ENCODE data around the gene SYT11.
A peak's percentile ranks its signal among the peaks of the same experiment; 100 is the strongest.
"Not testable (repeated sequence)": the region's sequence is repeated elsewhere in the genome, so short reads cannot be mapped to it uniquely, and the experiment has no call there.

Gene SYT11, protein sequence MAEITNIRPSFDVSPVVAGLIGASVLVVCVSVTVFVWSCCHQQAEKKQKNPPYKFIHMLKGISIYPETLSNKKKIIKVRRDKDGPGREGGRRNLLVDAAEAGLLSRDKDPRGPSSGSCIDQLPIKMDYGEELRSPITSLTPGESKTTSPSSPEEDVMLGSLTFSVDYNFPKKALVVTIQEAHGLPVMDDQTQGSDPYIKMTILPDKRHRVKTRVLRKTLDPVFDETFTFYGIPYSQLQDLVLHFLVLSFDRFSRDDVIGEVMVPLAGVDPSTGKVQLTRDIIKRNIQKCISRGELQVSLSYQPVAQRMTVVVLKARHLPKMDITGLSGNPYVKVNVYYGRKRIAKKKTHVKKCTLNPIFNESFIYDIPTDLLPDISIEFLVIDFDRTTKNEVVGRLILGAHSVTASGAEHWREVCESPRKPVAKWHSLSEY

DNA sequence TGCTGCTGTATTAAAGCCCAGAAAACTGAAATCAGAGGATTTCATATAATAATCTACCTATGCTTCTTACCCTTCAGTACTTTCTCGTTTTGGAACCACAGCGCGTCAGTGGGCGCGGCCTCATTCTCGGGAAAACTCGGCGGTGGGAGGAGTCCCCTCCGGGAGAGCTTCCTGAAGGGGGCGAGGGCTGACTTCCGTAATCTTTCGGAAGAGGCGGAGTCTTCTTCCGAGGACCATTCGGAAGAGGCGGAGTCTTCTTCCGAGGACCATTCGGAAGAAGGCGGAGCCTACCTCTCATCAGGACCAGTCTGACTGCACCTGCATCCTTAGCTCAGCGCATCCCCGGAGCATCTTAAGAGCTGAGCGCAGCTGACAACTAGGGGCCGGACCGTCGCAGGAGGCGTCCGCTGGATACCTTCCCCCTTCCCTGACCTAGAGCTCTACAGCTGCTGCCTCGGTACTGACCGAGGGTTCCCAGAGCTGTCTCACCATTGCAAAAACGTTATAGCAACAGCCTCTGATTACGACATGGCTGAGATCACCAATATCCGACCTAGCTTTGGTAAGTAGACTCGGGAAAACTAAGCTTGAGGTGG, at the start of gene SYT11:
TSS of gene SYT11 (plus strand) at position 334 of the 596 bp plus-strand sequence. CDS start at position 529, 195 bp downstream.
- DNase-seq: peak; percentile 95

DNA sequence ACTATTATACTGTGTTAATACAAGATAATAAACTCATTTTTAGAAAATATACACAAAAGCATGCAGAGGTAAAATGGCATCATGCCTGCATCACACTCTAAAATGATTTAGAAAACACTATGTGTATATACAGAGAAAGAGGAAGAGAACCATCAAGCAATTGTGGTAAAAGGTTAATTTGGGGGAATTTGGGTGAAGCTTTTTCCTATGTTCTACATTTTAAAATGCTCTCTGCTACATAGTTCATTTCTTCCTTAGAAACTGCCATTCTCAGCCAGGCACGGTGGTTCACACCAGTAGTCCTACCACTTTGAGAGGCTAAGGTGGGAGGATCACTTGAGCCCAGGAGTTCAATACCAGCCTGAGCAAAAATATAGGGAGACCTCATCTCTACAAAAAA, 46.5 kb upstream of the SYT11 start:
- DNase-seq: no peak

DNA sequence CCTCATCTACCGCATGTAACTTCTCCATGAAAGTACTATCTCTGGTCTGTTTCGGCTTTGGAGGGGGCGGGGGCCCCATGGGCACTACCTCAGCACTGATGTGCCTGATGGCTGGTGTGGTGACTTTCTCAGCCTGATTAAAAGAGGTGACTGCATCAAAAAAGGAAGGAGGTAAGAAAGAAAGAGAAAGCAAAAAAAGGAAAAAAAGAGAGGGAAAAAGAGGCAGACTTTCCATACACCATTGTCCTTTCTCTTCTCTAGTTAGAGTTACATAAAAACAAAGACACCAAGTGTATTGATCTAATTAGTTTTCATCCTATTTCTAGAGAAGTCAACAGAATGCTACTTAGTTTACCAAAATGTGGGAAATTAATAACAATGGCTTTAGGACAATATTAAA, 45.7 kb upstream of the SYT11 start:
- DNase-seq: no peak

DNA sequence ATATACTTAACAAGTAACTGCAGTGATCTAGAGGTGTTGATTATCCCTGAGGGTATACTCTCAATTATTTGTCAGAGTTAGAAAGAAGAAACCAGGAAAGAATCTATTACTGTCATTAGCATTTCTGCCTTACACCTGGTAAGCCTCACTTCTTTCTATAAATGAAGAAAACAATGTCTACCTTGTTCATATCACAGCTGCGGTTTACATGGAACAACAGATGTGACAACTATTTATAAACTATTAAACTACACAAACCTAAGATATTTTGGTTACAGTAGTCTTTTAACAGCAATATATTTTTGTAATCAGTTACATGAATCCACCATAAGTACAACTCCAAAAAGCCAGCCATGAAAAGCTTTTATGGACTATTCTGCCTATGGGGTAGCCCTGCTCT, 43.0 kb upstream of the SYT11 start:
- DNase-seq: no peak

DNA sequence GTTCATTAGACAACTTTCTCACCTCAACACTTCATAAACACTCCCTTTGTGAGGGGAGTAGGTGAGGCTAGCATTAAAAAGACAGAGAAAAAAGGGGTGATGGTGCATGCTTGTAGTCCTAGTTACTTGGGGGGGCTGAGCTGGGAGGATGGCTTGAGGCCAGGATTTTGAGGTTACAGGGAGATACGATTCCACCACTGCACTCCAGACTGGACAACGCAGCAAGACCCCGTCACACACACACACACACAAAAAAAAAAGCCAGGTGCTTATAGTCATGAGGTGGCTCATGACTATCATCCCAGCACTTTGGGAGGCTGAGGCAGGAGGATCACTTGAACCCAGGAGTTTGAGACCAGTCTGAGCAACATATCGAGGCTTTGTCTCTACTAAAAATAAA, 31.9 kb upstream of the SYT11 start:
- DNase-seq: no peak

DNA sequence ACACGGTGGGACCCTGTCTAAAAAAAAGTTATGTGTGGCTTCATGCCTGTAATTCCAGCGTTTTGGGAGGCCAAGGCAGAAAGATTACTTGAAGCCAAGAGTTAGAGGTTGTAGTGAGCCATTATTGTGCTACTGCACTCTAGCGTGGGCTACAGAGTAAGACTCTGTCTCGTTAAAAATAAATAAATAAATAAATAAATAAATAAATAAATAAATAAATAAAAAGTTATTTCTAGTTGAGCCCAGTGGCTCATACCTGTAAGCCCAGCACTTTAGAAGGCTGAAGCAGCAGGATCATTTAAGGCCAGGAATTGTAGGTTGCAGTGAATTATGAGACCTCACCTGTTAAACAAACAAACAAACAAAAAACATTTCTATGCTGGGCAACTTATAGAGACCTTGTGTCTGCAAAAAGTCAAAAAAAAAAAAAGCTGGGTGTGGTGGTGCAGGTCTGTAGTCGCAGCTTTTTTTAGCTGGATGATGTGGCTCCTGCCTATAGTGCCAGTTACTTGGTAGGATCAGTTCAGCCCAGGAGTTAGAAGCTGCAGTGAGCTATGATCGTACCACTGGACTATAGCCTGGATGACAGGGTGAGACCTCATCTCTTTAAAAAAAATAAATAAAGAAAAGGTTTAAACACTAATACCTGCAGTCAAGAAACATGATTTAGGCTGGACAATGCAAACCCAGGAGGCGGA, 27.9 kb upstream of the SYT11 start:
- no peak for DNase-seq

DNA sequence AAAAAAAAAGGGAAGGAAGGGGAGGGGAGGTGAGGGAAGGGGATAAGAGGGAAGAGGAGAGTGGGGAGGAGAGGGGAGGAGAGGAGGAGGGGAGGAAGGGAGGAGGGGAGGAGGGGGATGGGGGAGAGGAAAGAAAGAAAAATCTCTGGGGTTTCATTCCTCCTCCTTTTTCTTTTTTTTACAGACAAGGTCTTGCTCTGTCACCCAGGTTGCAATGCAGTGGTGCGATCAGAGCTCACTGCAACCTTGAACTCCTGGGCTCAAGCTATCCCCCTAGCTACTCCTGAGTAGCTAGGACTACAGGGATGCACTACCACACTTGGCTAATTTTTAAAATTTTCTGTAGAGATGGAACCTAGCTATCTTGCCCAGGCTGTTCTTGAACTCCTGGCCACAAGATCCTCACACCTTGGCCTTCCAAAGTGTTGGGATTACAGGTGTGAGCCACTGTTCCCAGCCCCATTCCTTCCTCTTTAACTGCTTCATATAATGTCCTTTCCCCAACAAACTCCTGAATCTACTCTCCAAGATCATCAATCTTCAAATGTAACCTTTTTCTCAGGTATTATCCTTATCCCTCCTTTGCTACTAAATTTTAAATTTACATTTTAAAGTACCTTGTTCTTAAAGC, 25.6 kb upstream of the SYT11 start:
- no peak for DNase-seq

DNA sequence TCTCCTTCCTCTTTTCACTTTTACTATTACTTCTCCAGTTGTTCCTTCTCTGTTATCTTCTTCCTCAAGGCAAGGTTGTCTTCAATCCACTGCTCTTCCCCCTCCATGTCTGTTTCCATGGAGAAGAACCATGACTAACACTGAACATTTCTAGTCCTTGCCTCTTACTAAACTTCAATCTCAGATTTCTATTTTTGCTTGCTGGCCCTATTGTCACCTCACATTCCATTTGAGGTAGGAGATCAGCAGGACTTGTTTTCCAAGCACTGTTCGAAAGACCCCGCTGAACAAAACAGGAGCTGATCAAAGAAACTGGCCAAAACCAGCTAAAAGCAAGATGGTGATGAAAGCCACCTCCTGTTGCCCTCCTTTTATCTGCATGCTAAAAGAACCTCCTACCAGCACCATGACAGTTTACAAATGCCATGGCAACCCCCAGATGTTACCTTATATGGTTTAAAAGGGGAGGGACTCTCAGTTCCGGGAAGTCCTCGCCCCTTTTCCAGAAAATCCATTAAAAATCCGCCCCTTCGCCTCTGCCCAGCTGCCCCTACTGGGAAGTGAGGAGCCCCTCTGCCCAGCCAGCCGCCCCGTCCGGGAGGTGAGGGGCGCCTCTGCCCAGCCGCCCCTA, 25.0 kb upstream of the SYT11 start:
- no peak for DNase-seq

DNA sequence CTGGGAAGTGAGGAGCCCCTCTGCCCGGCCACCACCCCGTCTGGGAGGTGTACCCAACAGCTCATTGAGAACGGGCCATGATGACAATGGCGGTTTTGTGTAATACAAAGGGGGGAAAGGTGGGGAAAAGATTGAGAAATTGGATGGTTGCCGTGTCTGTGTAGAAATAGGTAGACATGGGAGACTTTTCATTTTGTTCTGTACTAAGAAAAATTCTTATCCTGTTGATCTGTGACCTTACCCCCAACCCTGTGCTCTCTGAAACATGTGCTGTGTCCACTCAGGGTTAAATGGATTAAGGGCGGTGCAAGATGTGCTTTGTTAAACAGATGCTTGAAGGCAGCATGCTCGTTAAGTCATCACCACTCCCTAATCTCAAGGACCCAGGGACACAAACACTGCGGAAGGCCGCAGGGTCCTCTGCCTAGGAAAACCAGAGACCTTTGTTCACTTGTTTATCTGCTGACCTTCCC, 24.4 kb upstream of the SYT11 start:
- DNase-seq: not testable (repeated sequence)

DNA sequence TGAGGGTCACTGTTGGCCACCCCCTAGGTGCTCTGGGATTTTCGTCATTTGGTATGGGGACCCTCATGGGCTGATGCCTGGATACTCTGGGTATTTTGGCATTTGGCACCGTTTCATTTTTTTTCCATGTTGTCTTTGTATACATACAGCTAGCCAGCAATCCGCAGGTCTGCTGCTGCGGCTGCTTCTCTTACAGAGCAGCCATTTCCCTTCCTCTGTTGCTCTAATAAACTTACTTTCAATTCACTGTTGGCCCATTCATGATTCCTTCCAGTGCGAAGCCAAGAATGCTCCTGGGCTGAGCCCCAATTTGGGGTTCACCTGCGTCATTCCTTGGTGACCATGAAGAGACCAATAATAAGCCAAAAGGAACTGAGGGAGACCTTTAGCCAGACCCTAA, 23.8 kb upstream of the SYT11 start:
- no peak for DNase-seq

DNA sequence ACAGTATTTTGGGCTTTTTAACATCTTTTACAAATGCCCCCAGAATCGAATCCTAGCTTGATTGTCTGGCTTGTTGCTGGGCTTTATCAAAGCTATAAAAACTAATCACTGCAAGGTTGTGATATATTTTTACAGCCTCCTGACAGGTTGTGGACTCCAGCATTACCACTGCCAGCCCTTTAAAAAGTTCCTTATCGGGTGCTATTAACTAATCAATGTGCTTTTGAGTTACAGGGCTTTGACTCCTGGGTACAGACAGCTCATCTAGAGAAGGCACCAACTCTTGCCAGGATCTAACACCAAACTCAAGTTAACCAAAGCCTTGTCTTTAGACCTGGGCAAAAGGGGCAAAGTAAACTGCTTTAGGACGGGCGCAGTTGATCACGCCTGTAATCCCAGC, 19.0 kb upstream of the SYT11 start:
- no peak for DNase-seq

DNA sequence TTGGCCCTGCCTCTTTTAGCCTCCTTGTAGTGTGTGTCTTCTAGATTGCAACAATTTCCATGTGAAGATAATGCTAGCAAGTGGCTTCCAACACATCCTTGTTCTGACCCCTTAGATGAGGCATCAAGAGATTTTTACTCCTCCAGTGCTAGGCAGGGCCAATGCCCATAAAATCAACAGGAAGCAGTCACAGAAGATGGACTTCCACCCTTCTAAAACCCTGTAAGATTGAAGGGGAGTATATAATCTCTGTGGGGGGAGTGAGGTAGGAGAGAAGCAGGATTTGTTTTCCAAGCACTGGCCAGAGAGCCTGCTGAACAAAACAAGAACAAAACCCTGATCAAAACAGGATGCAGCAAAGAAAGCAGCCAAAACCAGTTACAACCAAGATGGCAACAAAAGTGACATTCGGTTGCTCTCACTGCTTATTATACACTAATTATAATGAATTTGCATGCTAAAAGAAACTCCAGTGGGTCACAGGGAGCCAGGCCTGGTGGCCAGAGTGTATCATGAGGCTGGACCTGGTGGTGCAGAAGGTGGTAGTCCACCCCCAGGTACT, 14.4 kb upstream of the SYT11 start:
- DNase-seq: no peak

DNA sequence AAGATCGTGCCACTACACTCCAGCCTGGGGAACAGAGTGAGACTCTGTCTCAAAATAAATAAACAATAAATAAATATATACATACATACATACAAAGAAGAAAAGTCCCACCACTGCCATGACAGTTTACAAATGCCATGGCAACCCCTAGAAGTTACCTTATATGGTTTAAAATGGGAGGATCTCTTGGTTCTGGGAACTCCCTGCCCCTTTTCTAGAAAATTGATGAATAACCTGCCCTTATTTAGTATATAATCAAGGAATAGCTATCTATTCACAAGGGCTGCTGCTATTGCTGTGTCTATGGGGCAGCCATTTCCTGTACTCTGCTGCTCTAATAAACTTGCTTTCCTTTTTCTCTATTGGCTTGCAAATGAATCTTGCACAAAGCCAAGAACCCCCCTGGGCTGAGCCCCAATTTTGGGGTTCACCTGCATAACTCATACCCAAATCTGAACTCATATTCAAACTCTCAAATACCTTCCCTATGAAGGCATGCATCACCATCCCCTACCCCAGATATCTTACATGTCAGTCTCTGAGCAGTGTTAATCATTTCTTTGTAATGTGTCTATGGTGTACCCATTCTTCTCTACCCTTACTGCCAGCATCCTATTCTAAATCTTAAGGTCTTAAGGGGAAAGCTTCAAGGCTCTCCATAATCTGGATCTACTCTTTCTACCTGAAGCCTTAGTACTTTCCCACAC, 11.4 kb upstream of the SYT11 start:
- no peak for DNase-seq

DNA sequence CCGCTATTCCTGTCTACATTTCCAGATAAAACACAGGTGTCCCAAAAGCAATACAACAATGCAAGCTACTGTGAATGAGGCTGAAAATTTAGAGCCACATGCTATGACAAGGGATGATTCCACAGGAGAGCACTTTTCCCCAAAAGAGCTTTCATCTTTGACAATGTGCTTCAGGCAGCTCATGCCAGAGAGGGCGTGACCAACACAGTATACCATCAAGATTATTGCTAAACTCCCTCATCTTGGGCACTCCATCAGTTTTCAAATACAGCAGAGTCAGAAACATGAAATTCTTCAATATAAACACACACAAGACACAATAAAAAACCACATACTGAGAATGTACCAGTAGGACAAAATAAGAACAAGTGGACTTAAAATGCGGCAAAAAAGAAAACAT, 9.0 kb upstream of the SYT11 start:
- no peak for DNase-seq

DNA sequence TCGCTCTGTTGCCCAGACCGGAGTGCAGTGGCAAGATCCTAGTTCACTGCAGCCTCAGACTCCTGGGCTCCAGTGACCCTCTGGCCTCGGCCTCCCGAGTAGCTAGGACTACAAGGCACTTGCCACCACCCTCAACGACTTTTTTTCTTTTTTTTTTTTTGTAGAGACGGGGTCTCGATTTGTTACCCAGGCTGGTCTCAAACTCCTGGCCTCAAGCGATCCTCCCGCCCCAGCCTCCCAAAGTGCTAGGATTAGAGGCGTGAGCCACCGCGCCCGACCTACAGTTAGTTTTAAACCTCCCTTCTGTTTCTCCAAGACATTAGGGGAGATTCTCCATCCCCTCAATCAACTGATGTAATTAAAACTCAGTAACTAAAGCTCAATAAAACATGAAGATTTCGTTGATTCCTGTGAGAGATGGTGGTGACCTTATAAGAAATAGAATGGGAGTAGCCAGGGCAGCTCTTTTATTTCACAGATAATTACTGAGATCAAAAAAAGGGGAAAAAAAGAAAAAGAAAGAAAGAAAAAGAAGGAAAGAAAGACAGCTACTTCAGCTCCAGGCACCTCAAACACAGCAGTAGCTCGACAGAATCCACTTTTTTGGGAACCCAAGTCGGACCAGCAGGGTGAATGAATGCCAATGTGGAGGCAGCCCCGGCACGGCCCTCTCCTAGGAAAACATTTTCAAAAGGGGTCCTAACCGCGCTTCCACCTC, 3.0 kb upstream of the SYT11 start:
- DNase-seq: no peak

DNA sequence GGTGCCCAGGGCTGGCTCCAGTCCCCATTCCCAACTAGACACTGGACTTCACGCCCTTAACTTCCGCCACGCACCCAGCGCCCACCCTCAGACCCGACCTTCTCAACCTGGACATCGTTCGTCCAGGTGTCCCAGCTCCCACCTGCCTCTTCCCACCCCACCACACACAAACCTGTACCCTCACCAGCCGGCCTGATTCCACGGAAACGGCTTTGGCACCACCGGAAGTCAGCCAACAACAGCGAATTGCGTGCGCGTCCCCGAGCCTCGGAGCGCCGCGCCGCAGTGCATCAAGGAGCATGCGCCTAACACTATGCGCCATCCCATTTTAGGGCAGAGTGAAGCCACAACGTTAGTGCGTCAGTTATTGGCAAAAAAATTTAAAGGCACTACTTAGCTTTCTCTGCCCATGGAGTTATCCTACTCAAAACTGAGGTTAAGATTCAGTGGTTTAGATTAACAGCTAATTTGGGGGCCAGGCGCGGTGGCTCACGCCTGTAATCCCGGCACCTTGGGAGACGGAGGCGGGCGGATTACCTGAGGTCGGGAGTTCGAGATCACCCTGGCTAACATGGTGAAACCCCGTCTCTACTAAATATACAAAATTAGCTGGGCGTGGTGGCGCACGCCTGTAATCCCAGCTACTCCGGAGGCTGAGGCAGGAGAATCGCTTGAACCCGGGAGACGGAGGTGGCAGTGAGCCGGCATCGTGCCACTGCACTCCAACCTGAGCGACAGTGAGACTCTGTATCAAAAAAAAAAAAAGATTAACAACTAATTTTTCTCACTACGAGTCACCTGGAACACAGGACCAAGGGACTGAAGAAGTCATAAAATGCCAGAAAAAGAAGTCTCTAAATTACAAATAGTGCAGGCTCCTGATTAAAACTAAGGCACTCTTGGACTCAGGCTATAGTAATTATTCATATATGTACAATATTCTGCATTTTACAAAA, 2.1 kb upstream of the SYT11 start, which contains the start of gene GON4L:
TSS of gene GON4L (minus strand) at position 240 of the 956 bp plus-strand sequence. CDS start 3,434 bp downstream, outside the sequence.
- peak; percentile 89 for DNase-seq

DNA sequence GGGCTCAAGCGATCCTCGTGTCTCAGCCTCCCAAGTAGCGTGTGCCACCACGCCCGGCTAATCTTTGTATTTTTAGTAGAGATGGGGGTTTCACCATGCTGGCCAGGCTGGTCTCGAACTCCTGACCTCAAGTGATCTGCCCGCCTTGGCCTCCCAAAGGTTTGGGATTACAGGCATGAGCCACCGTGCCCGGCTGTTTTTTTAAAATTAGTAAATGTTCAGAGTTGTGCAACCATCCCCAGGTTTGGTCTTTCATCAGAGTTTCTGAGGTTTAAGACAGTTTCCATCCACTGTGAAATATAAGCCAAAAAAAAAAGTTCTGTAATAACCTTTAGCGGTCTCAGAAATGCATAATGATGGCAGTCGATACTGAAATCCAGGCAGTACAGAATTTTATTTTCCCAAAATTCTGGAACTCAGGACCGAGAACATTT, 550 bp upstream of the SYT11 start:
- DNase-seq: no peak

DNA sequence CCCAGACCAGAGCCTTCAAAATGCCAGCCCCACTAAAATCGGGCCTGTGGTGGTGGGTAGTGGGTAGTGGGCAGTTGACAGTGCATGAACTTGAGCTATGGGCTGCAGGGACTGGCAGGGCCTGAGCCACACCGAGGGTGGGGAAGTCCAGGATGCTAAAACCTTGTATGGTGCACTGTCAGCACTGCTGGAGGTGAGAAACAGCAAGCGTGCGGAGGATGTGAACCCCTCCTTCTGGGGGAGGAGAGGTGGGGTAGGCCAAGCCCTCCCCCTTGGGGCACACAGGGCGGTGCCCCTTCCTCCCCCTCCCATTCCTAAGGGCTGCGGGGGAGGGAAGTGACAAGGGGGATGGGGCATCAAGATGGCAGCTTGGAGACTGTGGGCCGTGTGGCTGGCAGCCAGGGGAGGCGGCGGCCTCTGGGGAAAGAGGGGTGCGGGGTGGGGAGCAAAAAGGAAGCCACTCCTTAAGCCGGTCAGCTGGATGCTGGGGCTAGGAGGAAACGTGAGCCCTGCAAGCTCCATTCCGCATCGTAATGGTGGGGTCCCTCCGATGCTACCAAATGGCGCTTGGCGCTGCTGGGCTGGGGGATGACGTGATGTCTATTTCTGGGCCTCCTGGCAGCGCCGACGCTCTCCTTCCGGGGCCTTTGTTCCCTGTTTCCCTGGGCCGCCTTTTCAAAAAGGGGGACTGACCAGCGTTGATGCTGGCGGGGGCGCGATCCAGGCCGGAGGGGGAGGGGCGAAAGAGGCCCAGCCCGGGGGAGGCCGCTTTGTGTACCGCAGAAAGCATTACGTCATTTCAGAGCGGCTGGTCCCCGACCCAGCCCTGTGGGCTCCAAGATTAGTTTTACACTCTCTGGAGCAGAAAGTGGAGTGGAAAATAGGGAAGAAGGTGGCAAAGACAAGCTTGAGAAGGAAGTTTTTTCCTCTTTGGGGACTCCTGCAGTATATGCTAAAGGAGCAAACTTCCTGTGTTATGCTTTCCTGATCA, 809 bp downstream of the SYT11 start:
- peak; percentile 89 for DNase-seq

Measured in DMS79 treated with DMSO at 0.1 percent for 48 hours (cell line).